ENCODE data around the gene COMT.
"Not testable (repeated sequence)": the region's sequence is repeated elsewhere in the genome, so short reads cannot be mapped to it uniquely, and the experiment has no call there.

COMT gene

DNA sequence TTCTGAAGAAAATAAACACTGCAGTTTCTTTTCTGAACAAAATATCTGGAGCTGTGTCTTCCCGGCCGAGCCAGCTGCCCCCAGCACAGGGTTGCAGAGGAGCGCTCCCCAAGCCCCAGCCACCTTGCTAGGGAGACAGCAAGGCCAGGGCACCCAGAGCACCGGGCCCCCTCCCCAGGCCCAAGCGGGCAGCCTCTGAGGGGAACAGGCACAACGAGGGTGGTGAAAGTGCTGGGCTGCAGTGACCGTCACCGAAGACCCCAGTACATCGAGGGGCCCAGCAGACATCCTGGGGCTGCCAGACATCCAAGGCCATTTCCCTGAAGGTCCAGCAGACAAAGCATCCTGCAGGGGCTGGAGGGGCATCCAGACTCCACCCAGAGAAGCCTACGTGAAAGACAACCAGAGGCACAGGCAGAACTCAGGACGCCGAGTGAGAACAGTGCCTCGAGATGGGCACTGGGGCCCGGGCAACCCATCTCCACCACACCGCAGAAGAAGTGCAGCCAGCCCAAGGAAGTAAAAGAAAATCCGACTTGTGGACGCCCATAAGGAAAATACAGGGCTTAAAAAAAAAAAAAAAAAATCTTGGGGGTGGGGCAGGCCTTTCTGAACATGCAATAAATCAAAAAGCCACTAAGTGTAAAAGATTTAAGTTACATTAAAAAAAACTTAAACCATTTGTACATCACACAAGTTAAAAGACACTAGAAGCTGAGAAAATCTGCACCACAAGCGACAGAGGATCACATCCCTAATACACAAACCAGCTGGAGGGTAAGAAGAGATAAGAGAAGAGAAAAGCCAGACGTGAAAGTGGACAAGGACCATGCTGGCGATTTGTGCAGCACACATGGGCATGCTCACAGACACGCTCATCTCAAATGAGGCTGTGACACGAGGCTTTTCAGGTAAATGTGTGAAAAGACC lies 36.0 kb upstream of the COMT start:
- POLR2A ChIA-PET, result interaction anchor here (0.7 kb wide), 1 partner anchor 174 kb away, joined by 4 read pairs; no protein-coding TSS in a partner anchor
- CTCF ChIA-PET, result interaction anchor here (0.9 to 9.7 kb wide), 4 partner anchors 7 to 174 kb away, joined by 3 to 125 read pairs (median 40); no protein-coding TSS in a partner anchor
- no peak overlapping the region for H3K4me3 ChIP-seq (ENCODE audit: low read depth, low read length)
- DNase-seq (ENCODE audit: low read depth, low spot score), result no peak
- TF ChIP-seq, protein P1, sequence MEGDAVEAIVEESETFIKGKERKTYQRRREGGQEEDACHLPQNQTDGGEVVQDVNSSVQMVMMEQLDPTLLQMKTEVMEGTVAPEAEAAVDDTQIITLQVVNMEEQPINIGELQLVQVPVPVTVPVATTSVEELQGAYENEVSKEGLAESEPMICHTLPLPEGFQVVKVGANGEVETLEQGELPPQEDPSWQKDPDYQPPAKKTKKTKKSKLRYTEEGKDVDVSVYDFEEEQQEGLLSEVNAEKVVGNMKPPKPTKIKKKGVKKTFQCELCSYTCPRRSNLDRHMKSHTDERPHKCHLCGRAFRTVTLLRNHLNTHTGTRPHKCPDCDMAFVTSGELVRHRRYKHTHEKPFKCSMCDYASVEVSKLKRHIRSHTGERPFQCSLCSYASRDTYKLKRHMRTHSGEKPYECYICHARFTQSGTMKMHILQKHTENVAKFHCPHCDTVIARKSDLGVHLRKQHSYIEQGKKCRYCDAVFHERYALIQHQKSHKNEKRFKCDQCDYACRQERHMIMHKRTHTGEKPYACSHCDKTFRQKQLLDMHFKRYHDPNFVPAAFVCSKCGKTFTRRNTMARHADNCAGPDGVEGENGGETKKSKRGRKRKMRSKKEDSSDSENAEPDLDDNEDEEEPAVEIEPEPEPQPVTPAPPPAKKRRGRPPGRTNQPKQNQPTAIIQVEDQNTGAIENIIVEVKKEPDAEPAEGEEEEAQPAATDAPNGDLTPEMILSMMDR (IDR thresholded peaks at IDR 0.05; ENCODE audit: insufficient read depth, low read length, missing control alignments), result no peak

DNA sequence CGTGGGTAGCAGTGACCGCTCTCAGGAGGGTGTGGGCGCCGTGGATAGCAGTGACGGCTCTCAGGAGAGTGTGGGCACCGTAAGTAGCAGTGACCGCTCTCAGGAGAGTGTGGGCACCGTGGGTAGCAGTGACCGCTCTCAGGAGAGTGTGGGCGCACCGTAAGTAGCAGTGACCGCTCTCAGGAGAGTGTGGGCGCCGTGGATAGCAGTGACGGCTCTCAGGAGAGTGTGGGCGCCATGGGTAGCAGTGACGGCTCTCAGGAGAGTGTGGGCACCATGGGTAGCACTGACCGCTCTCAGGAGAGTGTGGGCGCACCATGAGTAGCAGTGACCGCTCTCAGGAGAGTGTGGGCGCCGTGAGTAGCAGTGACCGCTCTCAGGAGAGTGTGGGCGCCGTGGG lies 34.7 kb upstream of the COMT start:
- CTCF ChIA-PET, result interaction anchor here (1.5 to 8.3 kb wide), 2 partner anchors 9 to 175 kb away, joined by 5 to 125 read pairs; no protein-coding TSS in a partner anchor
- DNase-seq (ENCODE audit: low read depth, low spot score); POLR2A ChIA-PET; H3K4me3 ChIP-seq (ENCODE audit: low read depth, low read length): not testable (repeated sequence)

DNA sequence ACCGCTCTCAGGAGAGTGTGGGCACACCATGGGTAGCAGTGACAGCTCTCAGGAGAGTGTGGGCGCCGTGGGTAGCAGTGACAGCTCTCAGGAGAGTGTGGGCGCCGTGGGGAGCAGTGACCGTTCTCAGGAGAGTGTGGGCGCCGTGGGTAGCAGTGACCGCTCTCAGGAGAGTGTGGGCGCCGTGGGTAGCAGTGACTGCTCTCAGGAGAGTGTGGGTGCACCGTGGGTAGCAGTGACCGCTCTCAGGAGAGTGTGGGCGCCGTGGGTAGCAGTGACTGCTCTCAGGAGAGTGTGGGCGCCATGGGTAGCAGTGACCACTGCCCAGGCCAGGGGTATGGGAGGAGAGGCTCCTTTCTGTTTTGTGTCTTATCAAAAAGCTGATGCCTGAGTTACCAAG lies 33.7 kb upstream of the COMT start:
- DNase-seq (ENCODE audit: low read depth, low spot score); POLR2A ChIA-PET; H3K4me3 ChIP-seq (ENCODE audit: low read depth, low read length): not testable (repeated sequence)
- CTCF ChIA-PET, result interaction anchor here (1.4 kb wide), 1 partner anchor 177 kb away, joined by 23 read pairs; no protein-coding TSS in a partner anchor

DNA sequence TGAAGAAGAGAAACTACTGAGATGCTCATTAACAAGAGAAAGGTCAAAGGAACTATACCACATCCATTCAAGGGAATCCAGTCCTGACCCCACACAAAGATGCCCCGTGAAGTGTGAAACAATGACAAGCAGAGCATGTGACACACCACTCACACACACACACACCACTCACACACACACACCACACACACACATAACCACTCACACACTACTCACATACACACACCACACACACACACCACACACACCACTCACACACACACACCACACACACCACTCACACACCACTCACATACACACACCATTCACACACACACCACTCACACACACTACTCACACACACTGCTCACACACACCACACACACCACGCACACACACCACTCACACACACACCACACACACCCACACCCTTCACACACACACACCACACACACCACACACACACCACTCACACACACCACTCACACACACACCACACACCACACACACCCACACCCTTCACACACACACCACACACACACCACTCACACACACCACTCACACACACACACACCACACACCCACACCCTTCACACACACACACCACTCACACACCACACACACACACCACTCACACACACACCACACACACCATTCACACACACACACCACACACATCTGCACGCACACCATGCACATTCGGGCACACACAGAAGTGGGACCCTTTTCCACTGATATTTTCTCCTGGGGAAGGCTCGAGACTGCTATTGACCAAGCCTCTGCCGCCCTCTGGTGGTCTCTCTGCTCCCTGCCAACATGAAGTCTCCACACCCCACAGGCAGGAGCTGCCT lies 32.0 kb upstream of the COMT start:
- no peak overlapping the region for H3K4me3 ChIP-seq (ENCODE audit: low read depth, low read length)
- peak; percentile 5 for DNase-seq (ENCODE audit: low read depth, low spot score)
- POLR2A ChIA-PET, result interaction anchor here (1.0 kb wide), 1 partner anchor 179 kb away, joined by 7 read pairs; no protein-coding TSS in a partner anchor
- TF ChIP-seq, protein P1 (IDR thresholded peaks at IDR 0.05; ENCODE audit: insufficient read depth, low read length, missing control alignments), result peak; percentile 89
- CTCF ChIA-PET, result interaction anchor here (0.6 to 11.5 kb wide), 39 partner anchors 8 to 277 kb away, joined by 3 to 444 read pairs (median 4); no protein-coding TSS in a partner anchor

DNA sequence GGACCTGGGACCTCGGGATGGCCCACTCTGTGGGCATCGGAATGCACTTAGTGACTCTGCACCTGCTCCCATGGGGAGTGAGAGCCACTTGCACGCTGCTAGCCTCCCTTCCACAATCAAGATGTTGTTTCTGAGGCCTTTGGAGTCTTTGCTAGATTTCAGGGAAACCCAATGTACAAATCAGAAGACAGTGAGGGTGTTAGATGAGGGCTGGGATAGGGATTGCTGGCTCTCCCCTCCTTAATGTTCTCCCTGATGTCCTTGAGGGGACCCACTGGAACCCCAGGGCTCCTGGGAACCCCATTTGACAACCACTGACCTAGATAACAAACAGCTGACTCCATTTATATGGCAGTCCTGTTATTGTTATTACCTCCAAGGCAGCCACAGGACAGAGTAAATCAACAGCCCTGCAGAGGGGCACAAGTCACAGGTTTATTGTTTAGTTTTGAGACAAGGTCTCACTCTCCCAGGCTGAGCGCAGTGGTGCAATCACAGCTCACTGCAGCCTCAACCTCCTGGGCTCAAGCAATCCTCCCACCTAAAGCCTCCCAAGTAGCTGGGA lies 31.3 kb upstream of the COMT start:
- H3K4me3 ChIP-seq (ENCODE audit: low read depth, low read length), result no peak overlapping the region
- TF ChIP-seq, protein P1 (IDR thresholded peaks at IDR 0.05; ENCODE audit: insufficient read depth, low read length, missing control alignments), result no peak
- ChIA-PET CTCF (interaction anchor here (0.6 to 11.5 kb wide), 41 partner anchors 8 to 278 kb away, joined by 3 to 444 read pairs (median 4); no protein-coding TSS in a partner anchor), POLR2A (interaction anchor here (1.0 kb wide), 1 partner anchor 180 kb away, joined by 7 read pairs; no protein-coding TSS in a partner anchor)
- no peak for DNase-seq (ENCODE audit: low read depth, low spot score)

DNA sequence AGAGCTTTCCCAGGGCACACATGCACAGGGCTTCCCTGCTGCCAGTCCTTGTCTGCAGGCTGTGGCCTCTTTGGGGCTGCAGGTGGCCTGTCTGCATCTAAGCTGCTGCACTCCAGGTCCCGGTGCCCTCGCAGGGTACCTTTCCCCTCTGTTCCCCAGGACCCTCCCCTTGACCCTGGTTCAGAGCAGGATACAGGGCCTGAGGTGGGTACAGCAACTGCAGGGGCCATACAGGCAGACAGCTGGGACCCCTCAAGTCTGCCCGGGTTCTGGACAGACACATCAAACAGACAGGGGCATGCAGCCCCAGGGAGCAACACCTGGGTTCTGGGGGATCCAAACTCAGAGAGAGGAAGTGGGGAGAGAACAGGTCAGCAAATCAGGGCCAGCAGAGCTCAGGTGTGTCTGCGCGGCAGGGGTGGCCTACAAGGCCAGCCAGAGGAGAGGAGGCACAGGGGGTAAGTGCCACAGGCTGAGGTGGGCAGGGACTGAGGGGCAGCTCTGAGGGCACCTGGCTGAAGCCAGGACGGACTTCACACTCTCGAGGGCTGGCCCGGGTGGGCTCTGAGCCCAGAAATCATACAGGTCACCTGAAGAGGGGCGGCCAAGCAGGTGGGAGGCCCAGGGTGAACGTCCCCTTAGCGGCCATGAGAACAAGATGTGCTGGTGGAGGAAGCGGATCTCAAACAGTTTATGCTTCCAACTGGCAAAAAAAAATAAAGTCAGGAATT lies 29.9 kb upstream of the COMT start:
- TF ChIP-seq, protein P1 (IDR thresholded peaks at IDR 0.05; ENCODE audit: insufficient read depth, low read length, missing control alignments), result no peak
- H3K4me3 ChIP-seq (ENCODE audit: low read depth, low read length), result no peak overlapping the region
- ChIA-PET CTCF (interaction anchor here (0.8 to 11.5 kb wide), 11 partner anchors 9 to 180 kb away, joined by 3 to 444 read pairs (median 4); no protein-coding TSS in a partner anchor), POLR2A (interaction anchor here (0.9 kb wide), 1 partner anchor 10 kb away, joined by 3 read pairs; no protein-coding TSS in a partner anchor)
- DNase-seq (ENCODE audit: low read depth, low spot score), result no peak

All from AG04449 (cell line).